ENCODE data around the gene LBP.
"Not testable (repeated sequence)": the region's sequence is repeated elsewhere in the genome, so short reads cannot be mapped to it uniquely, and the experiment has no call there.

LBP gene

GRCh38 chr20:38350879-38351775 is 4.8 kb downstream of the LBP start:
- no peak for DNase-seq

GRCh38 chr20:38353316-38353715 is 7.0 kb downstream of the LBP start:
- DNase-seq: no peak

GRCh38 chr20:38354227-38354626 is 7.9 kb downstream of the LBP start:
- no peak for DNase-seq

GRCh38 chr20:38355161-38356012 is 9.1 kb downstream of the LBP start:
- no peak for DNase-seq

- DNase-seq: no peak
Observed at GRCh38 chr20:38357653-38358207, 11.4 kb downstream of the LBP start.

- no peak for DNase-seq
Observed at GRCh38 chr20:38358556-38358955, 12.3 kb downstream of the LBP start.

GRCh38 chr20:38363004-38363747 is 16.9 kb downstream of the LBP start:
- DNase-seq: no peak

GRCh38 chr20:38369389-38369788 is 23.1 kb downstream of the LBP start:
- DNase-seq: no peak

GRCh38 chr20:38372806-38373205 is 26.5 kb downstream of the LBP start:
- no peak for DNase-seq

GRCh38 chr20:38373231-38373867 is 27.1 kb downstream of the LBP start:
- no peak for DNase-seq

GRCh38 chr20:38373898-38374297 is 27.6 kb downstream of the LBP start:
- DNase-seq: no peak

GRCh38 chr20:38377039-38377685 is 30.9 kb downstream of the LBP start:
- DNase-seq: no peak

GRCh38 chr20:38377838-38378237 is 31.6 kb downstream of the LBP start:
- not testable (repeated sequence) for DNase-seq

- no peak for DNase-seq
Observed at GRCh38 chr20:38383147-38383546, 36.9 kb downstream of the LBP start.

GRCh38 chr20:38386004-38386403 is 39.7 kb downstream of the LBP start:
- DNase-seq: no peak

GRCh38 chr20:38386851-38387250 is 40.6 kb downstream of the LBP start:
- no peak for DNase-seq

- no peak for DNase-seq
Observed at GRCh38 chr20:38387953-38388352, 41.7 kb downstream of the LBP start.

- DNase-seq: no peak
Observed at GRCh38 chr20:38392356-38392755, 46.1 kb downstream of the LBP start.

- no peak for DNase-seq
Observed at GRCh38 chr20:38393259-38393658, 47.0 kb downstream of the LBP start.

- no peak for DNase-seq
Observed at GRCh38 chr20:38395165-38395564, 48.9 kb downstream of the LBP start.

- DNase-seq: not testable (repeated sequence)
Observed at GRCh38 chr20:38395751-38396395, 49.6 kb downstream of the LBP start.

Measured in NCI-H526 treated with DMSO at 0.1 percent for 48 hours (cell line).